ENCODE data around the gene PLA2G4B. TPM values are rescaled to one million over a fixed set of nuclear protein-coding genes. Genes with fewer than 3 reads are reported as not detected.

The PLA2G4B gene
- total RNA-seq, 1 donor from 2014 or later: 6.9 TPM

GRCh38 chr15:41887893-41888292 is 49.2 kb downstream of the PLA2G4B start:
- no peak overlapping the region for H3K4me3 Mint-ChIP-seq (ENCODE audit: unreplicated experiment)
- DNase-seq (ENCODE audit: extremely low spot score, unreplicated experiment): no peak
- peaks cover 11% of the 10 kb centered on the region for H3K4me1 Mint-ChIP-seq (ENCODE audit: unreplicated experiment)
- no peak for TF ChIP-seq CTCF (IDR thresholded peaks at IDR 0.05)
- H3K9me3 Mint-ChIP-seq (ENCODE audit: unreplicated experiment): no peaks in the 10 kb centered on the region
- no peak overlapping the region for H3K27ac Mint-ChIP-seq (ENCODE audit: unreplicated experiment)
- no peaks in the 10 kb centered on the region for H3K27me3 Mint-ChIP-seq (ENCODE audit: unreplicated experiment)
- no peaks in the 10 kb centered on the region for H3K36me3 Mint-ChIP-seq (ENCODE audit: unreplicated experiment)

GRCh38 chr15:41888662-41889253 is 50.1 kb downstream of the PLA2G4B start:
- H3K9me3 Mint-ChIP-seq (ENCODE audit: unreplicated experiment): no peaks in the 10 kb centered on the region
- no peaks in the 10 kb centered on the region for H3K27me3 Mint-ChIP-seq (ENCODE audit: unreplicated experiment)
- no peak overlapping the region for H3K27ac Mint-ChIP-seq (ENCODE audit: unreplicated experiment)
- TF ChIP-seq CTCF (IDR thresholded peaks at IDR 0.05): no peak
- peaks cover 11% of the 10 kb centered on the region for H3K4me1 Mint-ChIP-seq (ENCODE audit: unreplicated experiment)
- H3K36me3 Mint-ChIP-seq (ENCODE audit: unreplicated experiment): no peaks in the 10 kb centered on the region
- no peak for DNase-seq (ENCODE audit: extremely low spot score, unreplicated experiment)
- H3K4me3 Mint-ChIP-seq (ENCODE audit: unreplicated experiment): no peak overlapping the region

GRCh38 chr15:41890050-41890690 is 51.5 kb downstream of the PLA2G4B start:
- Mint-ChIP-seq H3K36me3 (ENCODE audit: unreplicated experiment) (no peaks in the 10 kb centered on the region), H3K4me3 (ENCODE audit: unreplicated experiment) (no peak overlapping the region), H3K9me3 (ENCODE audit: unreplicated experiment) (no peaks in the 10 kb centered on the region), H3K4me1 (ENCODE audit: unreplicated experiment) (peaks cover 19% of the 10 kb centered on the region), H3K27ac (ENCODE audit: unreplicated experiment) (no peak overlapping the region), H3K27me3 (ENCODE audit: unreplicated experiment) (no peaks in the 10 kb centered on the region)
- DNase-seq (ENCODE audit: extremely low spot score, unreplicated experiment): no peak
- no peak for TF ChIP-seq CTCF (IDR thresholded peaks at IDR 0.05)

GRCh38 chr15:41891226-41891625 is 52.6 kb downstream of the PLA2G4B start:
- peaks cover 18% of the 10 kb centered on the region for H3K4me1 Mint-ChIP-seq (ENCODE audit: unreplicated experiment)
- H3K27me3 Mint-ChIP-seq (ENCODE audit: unreplicated experiment): no peaks in the 10 kb centered on the region
- no peaks in the 10 kb centered on the region for H3K9me3 Mint-ChIP-seq (ENCODE audit: unreplicated experiment)
- no peak overlapping the region for H3K4me3 Mint-ChIP-seq (ENCODE audit: unreplicated experiment)
- TF ChIP-seq CTCF (IDR thresholded peaks at IDR 0.05): no peak
- H3K27ac Mint-ChIP-seq (ENCODE audit: unreplicated experiment): no peak overlapping the region
- H3K36me3 Mint-ChIP-seq (ENCODE audit: unreplicated experiment): no peaks in the 10 kb centered on the region
- no peak for DNase-seq (ENCODE audit: extremely low spot score, unreplicated experiment)

- Mint-ChIP-seq H3K36me3 (ENCODE audit: unreplicated experiment) (no peaks in the 10 kb centered on the region), H3K27me3 (ENCODE audit: unreplicated experiment) (no peaks in the 10 kb centered on the region), H3K4me1 (ENCODE audit: unreplicated experiment) (peaks cover 18% of the 10 kb centered on the region), H3K4me3 (ENCODE audit: unreplicated experiment) (no peak overlapping the region), H3K27ac (ENCODE audit: unreplicated experiment) (no peak overlapping the region), H3K9me3 (ENCODE audit: unreplicated experiment) (no peaks in the 10 kb centered on the region)
- no peak for TF ChIP-seq CTCF (IDR thresholded peaks at IDR 0.05)
- DNase-seq (ENCODE audit: extremely low spot score, unreplicated experiment): no peak
Observed at GRCh38 chr15:41891946-41892345, 53.3 kb downstream of the PLA2G4B start.
